Neural crest cell (in vitro differentiated cells): ENCODE results near the gene FILIP1L. TPM values are rescaled to one million over a fixed set of nuclear protein-coding genes. Genes with fewer than 3 reads are reported as not detected.
A peak's percentile ranks its signal among the peaks of the same experiment; 100 is the strongest.

Experiments used
- DNase-seq: peaks from one replicate; pipeline ENCODE4 v3.0.0; 2021; ENCODE audit warnings: low read depth, mixed read lengths, low spot score
- H3K27ac Mint-ChIP-seq: one replicate; pipeline ENCODE4 v1.8.0; 2021; ENCODE audit warnings: mild to moderate bottlenecking, mixed read lengths; ENCODE audit not compliant: unreplicated experiment
- H3K27me3 Mint-ChIP-seq: 2 replicates; pipeline ENCODE4 v1.8.0; 2021; ENCODE audit warnings: low read depth, mild to moderate bottlenecking, mixed read lengths
- H3K36me3 Mint-ChIP-seq: 2 replicates; pipeline ENCODE4 v1.8.0; 2021; ENCODE audit warnings: low read depth, mild to moderate bottlenecking, mixed read lengths
- H3K4me1 Mint-ChIP-seq: 2 replicates; pipeline ENCODE4 v1.8.0; 2021; ENCODE audit warnings: mixed read lengths
- H3K4me3 Mint-ChIP-seq: one replicate; pipeline ENCODE4 v1.8.0; 2021; ENCODE audit warnings: mild to moderate bottlenecking, mixed read lengths
- H3K9me3 Mint-ChIP-seq: 2 replicates; pipeline ENCODE4 v1.8.0; 2021; ENCODE audit warnings: mixed read lengths
- CTCF ChIP-seq: fragments of 200-600 bp; sonication (generic); conservative IDR thresholded peaks from 2 replicates; pipeline ENCODE4 v1.5.0; 2021; ENCODE audit warnings: antibody characterized with exemption, mild to moderate bottlenecking
- total RNA-seq: library from RNA; stranded (reverse); gene quantifications from 2 replicates; pipeline ENCODE4 v1.2.1, GENCODE V29; 2021

FILIP1L gene
- total RNA-seq, 1 donor from 2014 or later: 9.8 TPM

- H3K36me3 Mint-ChIP-seq: peaks cover 2% of the 10 kb centered on the region
- H3K4me1 Mint-ChIP-seq: peaks cover 40% of the 10 kb centered on the region
- TF ChIP-seq CTCF: no peak
- no peak for DNase-seq
- no peak overlapping the region for H3K4me3 Mint-ChIP-seq
- peak overlapping the region; percentile 39 for H3K27ac Mint-ChIP-seq
- H3K27me3 Mint-ChIP-seq: no peaks in the 10 kb centered on the region
- H3K9me3 Mint-ChIP-seq: no peaks in the 10 kb centered on the region
Measured at GRCh38 chr3:99929745-99930139, 184.6 kb downstream of the FILIP1L start.

GRCh38 chr3:99928771-99929744, 185.2 kb downstream of the FILIP1L start:
- Mint-ChIP-seq H3K4me3 (no peak overlapping the region), H3K36me3 (peaks cover 2% of the 10 kb centered on the region), H3K9me3 (no peaks in the 10 kb centered on the region), H3K27ac (peak overlapping the region; percentile 39), H3K27me3 (no peaks in the 10 kb centered on the region), H3K4me1 (peaks cover 33% of the 10 kb centered on the region)
- peak; percentile 32 for TF ChIP-seq CTCF
- DNase-seq: no peak

GRCh38 chr3:99927671-99928457, 186.4 kb downstream of the FILIP1L start:
- peaks cover 2% of the 10 kb centered on the region for H3K36me3 Mint-ChIP-seq
- no peak for DNase-seq
- H3K4me1 Mint-ChIP-seq: peaks cover 26% of the 10 kb centered on the region
- no peaks in the 10 kb centered on the region for H3K27me3 Mint-ChIP-seq
- no peak for TF ChIP-seq CTCF
- no peak overlapping the region for H3K27ac Mint-ChIP-seq
- peaks cover 8% of the 10 kb centered on the region for H3K9me3 Mint-ChIP-seq
- no peak overlapping the region for H3K4me3 Mint-ChIP-seq

GRCh38 chr3:99925584-99926230, 188.6 kb downstream of the FILIP1L start:
- Mint-ChIP-seq H3K4me1 (peaks cover 35% of the 10 kb centered on the region), H3K9me3 (peaks cover 8% of the 10 kb centered on the region), H3K36me3 (peaks cover 6% of the 10 kb centered on the region), H3K4me3 (no peak overlapping the region), H3K27me3 (no peaks in the 10 kb centered on the region), H3K27ac (no peak overlapping the region)
- DNase-seq: no peak
- no peak for TF ChIP-seq CTCF

- H3K27me3 Mint-ChIP-seq: no peaks in the 10 kb centered on the region
- peaks cover 6% of the 10 kb centered on the region for H3K36me3 Mint-ChIP-seq
- DNase-seq: no peak
- H3K4me1 Mint-ChIP-seq: peaks cover 28% of the 10 kb centered on the region
- H3K27ac Mint-ChIP-seq: no peak overlapping the region
- H3K9me3 Mint-ChIP-seq: peaks cover 8% of the 10 kb centered on the region
- TF ChIP-seq CTCF: no peak
- no peak overlapping the region for H3K4me3 Mint-ChIP-seq
Measured at GRCh38 chr3:99923873-99924272, 190.4 kb downstream of the FILIP1L start.
